OCI-LY7 (cell line): Measurements from ENCODE around the gene MTM1.

Experiments used
- CTCF ChIP-seq: fragments of 200-600 bp; sonication (generic); conservative IDR thresholded peaks from 2 replicates; pipeline ENCODE4 v1.5.1; 2014; ENCODE audit warnings: mild to moderate bottlenecking, antibody characterized with exemption, low read length, moderate library complexity, mixed read lengths
- EZH2phosphoT487 ChIP-seq: fragments of 200-600 bp; sonication (generic); IDR thresholded peaks from 2 replicates; pipeline ENCODE4 v1.6.1; 2018; ENCODE audit warnings: low read depth, borderline replicate concordance, mild to moderate bottlenecking, mixed run types, antibody characterized with exemption, low read length, moderate library complexity, mixed read lengths

GRCh38 chrX:150642423-150642822 lies 74.0 kb downstream of the MTM1 start:
- TF ChIP-seq CTCF = no peak
- no peak for TF ChIP-seq EZH2phosphoT487
